Activated naive CD8-positive, alpha-beta T cell treated with anti-CD3 and anti-CD28 coated beads for 36 hours (primary cell): ENCODE results near the gene ZNF683. TPM values are rescaled to one million over a fixed set of nuclear protein-coding genes. Genes with fewer than 3 reads are reported as not detected.
"Not testable (repeated sequence)": the region's sequence is repeated elsewhere in the genome, so short reads cannot be mapped to it uniquely, and the experiment has no call there.

ENCODE experiments used
- DNase-seq: peaks from one replicate; pipeline ENCODE4 v3.0.0; 2021
- H3K27ac Mint-ChIP-seq: one replicate; pipeline ENCODE4 v1.8.0; 2022; ENCODE audit warnings: mild to moderate bottlenecking, moderate library complexity, mixed read lengths
- H3K27me3 Mint-ChIP-seq: one replicate; pipeline ENCODE4 v1.8.0; 2022; ENCODE audit warnings: mild to moderate bottlenecking, mixed read lengths
- H3K36me3 Mint-ChIP-seq: one replicate; pipeline ENCODE4 v1.8.0; 2021; ENCODE audit warnings: mild to moderate bottlenecking, mixed read lengths
- H3K4me1 Mint-ChIP-seq: one replicate; pipeline ENCODE4 v1.8.0; 2021; ENCODE audit warnings: mixed read lengths
- H3K4me3 Mint-ChIP-seq: one replicate; pipeline ENCODE4 v1.8.0; 2022; ENCODE audit warnings: mild to moderate bottlenecking, moderate library complexity, mixed read lengths
- H3K9me3 Mint-ChIP-seq: one replicate; pipeline ENCODE4 v1.8.0; 2022; ENCODE audit warnings: mixed read lengths
- total RNA-seq, 2 experiments: library from RNA; stranded (reverse); gene quantifications; one replicate each; pipeline ENCODE4 v1.2.3, GENCODE V29; 2021

Gene ZNF683
- total RNA-seq, 2 experiments from 2014 or later: 0.27 to 0.32 TPM

DNA sequence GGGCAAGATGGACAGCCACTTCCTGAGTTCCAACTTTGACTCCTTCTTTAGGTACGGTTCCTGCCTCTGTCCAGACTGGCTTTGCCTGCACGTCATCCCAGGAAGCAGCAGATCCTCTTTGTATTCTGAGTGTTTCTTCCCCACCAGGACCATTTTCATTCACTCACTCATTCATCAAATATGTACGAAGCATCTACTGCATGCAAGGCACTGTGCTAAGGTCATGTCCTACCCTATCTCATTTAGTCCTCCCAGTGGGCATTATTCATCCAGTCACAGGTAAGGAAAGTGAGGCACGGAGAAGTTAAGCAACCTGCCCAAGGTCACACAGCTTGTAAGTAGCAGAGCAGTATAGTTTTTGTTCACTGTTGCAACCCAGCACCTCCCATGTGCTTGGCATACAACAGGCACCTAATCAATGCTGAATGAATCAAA is 32.5 kb downstream of the ZNF683 start:
- Mint-ChIP-seq H3K4me1 (peaks cover 9% of the 10 kb centered on the region), H3K27me3 (peaks cover 4% of the 10 kb centered on the region), H3K4me3 (no peak overlapping the region), H3K27ac (no peak overlapping the region), H3K9me3 (no peaks in the 10 kb centered on the region), H3K36me3 (no peaks in the 10 kb centered on the region)
- DNase-seq: no peak

DNA sequence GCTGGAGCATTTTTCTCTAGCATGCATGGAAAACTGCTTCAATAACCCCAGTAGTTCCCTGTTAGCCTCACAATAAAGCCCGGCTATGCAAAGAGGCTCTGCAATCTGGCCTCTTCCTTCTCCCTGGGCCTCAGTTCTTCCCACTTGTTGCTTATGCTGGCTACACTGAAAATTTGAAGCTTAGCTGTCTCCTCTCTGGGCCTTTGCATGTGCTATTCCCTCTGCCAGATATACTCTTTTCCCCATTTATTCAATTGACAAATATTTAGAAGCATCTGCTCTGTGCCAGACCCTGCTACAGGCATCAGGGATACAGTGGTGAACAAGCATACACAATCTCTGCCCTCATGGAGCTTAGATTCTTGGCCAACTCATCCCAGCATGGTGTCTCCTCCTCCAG is 33.9 kb downstream of the ZNF683 start:
- Mint-ChIP-seq H3K4me3 (no peak overlapping the region), H3K9me3 (no peaks in the 10 kb centered on the region), H3K36me3 (no peaks in the 10 kb centered on the region), H3K4me1 (peaks cover 9% of the 10 kb centered on the region), H3K27me3 (peaks cover 8% of the 10 kb centered on the region), H3K27ac (no peak overlapping the region)
- DNase-seq: no peak

DNA sequence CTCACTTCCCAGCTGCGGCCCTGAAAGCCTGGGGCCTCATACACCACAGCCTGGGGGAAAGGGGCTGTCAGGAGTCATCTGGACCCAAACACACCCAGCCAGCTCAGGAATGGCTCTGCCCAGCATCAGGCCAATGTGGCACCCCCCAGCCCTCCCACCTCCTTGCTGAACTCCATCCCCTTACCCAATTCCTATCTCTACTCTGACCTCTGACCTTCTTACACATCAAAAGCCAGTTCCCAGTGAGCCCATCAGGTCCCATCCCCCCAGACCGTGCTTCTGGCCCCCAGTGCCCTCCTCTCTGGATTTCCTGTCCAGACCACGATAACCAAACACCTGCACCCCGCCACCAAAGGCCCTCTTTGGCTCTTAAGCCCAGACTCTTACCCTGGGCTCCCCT is 34.9 kb downstream of the ZNF683 start:
- peaks cover 9% of the 10 kb centered on the region for H3K4me1 Mint-ChIP-seq
- no peak overlapping the region for H3K4me3 Mint-ChIP-seq
- no peak for DNase-seq
- peaks cover 8% of the 10 kb centered on the region for H3K27me3 Mint-ChIP-seq
- H3K36me3 Mint-ChIP-seq: no peaks in the 10 kb centered on the region
- no peak overlapping the region for H3K27ac Mint-ChIP-seq
- no peaks in the 10 kb centered on the region for H3K9me3 Mint-ChIP-seq

DNA sequence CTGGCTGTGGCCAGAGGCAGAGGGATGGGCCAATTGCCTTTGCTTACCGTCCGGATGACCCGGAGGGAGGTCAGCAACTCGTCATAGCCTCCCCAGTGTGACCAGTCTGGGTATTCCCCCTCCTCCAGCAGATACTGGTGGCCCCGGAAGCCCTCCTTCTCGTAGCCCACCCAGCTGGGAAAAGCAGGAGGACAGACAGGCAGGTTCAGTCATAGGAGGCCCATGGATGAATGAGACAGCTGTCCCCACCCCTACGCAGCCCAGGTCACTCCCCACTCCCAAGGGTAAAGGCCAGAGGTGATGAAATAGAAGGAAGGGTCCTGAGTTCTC is 35.4 kb downstream of the ZNF683 start:
- H3K4me1 Mint-ChIP-seq: peaks cover 9% of the 10 kb centered on the region
- no peak for DNase-seq
- H3K27ac Mint-ChIP-seq: no peak overlapping the region
- no peak overlapping the region for H3K4me3 Mint-ChIP-seq
- H3K27me3 Mint-ChIP-seq: peaks cover 8% of the 10 kb centered on the region
- H3K36me3 Mint-ChIP-seq: no peaks in the 10 kb centered on the region
- no peaks in the 10 kb centered on the region for H3K9me3 Mint-ChIP-seq

DNA sequence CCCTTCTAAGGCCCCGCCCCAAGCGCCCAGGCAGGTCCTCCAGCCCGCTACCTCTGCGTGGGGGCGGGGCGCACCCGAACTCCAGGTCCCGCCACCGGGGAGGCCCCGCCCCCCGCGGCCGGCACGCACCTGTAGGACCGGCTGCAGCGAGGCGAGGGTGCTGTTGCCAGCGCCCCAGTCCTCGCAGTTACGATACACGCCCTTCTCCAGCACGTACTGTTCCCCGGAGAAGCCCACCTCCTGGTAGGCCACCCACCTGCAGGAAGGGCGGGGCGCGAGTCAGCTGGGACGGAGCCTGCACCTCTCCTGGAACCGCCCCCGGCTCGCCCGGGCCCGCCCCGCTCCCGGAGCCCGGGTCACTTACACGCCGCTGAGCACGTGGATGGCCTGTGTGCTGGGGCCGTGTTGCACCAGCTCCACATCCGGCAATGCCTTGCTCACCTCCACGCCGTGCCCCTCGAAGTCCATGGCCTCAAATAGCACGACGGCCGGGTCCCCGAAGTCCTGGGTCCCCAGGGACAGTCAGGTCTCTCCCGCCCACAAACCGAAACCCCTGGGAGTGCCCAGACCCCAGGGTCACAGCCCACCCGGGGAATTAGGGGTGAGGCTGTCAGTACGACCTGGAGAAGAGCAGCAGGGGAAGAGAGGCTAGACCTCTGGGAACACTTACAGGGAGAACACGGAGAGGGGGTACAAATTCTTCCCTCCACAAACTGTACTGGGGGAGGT is 35.9 kb downstream of the ZNF683 start:
- Mint-ChIP-seq H3K27ac (no peak overlapping the region), H3K9me3 (no peaks in the 10 kb centered on the region), H3K4me1 (peaks cover 9% of the 10 kb centered on the region), H3K27me3 (peaks cover 8% of the 10 kb centered on the region), H3K36me3 (no peaks in the 10 kb centered on the region), H3K4me3 (peak overlapping the region; percentile 86)
- DNase-seq: peak; percentile 83

DNA sequence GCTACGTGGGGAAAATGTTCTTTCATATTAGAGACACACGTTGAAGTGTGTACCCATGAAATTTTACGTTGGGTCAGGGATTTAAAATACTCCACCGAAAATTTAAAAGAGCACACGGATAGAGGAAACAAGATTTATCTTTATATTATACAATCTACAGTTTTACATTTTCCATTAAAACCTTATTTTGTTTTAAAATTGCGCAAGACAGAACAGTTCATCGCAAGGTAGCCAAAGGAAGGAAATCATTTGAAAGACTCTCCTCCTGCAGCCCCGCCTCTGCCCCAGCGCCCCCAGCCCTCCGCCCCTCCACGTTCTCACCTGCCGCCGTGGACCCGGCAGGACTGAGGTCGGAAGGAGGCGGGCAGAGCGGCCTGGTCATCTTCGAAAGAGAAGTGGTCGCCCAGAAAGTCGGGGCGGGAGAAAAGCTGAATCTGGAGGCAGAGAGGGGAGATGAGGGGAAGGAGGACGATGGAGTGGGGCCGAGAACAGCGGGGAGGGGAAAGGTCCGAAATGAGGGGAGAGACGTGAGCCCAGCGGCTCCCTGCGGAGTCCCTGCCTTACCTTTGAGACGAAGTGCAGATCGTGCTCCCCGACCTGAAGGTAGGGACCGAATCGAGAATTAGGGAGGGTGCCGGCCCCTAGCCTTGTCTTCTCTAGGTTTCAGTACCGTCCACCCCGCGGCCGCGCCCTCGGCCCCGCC is 36.6 kb downstream of the ZNF683 start:
- Mint-ChIP-seq H3K27me3 (peaks cover 8% of the 10 kb centered on the region), H3K4me1 (peaks cover 9% of the 10 kb centered on the region), H3K9me3 (no peaks in the 10 kb centered on the region), H3K36me3 (no peaks in the 10 kb centered on the region), H3K27ac (no peak overlapping the region), H3K4me3 (peak overlapping the region; percentile 86)
- DNase-seq: no peak

DNA sequence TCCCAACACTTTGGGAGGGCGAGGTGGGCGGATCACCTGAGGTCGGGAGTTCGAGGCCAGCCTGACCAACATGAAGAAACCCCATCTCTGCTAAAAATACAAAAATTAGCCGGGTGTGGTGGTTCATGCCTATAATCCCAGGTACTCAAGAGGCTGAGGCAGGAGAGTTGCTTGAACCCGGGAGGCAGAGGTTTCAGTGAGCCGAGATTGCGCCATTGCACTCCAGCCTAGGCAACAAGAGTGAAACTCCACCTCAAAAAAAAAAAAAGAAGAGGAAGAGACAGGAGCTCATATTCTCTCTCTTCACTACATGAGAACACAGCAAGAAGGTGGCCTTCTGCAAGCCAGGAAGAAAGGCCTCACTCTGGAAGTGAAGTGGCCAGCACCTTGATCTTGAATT is 39.2 kb downstream of the ZNF683 start:
- H3K4me3 Mint-ChIP-seq, H3K27me3 Mint-ChIP-seq, H3K27ac Mint-ChIP-seq, DNase-seq, H3K4me1 Mint-ChIP-seq, H3K36me3 Mint-ChIP-seq, H3K9me3 Mint-ChIP-seq: not testable (repeated sequence)

DNA sequence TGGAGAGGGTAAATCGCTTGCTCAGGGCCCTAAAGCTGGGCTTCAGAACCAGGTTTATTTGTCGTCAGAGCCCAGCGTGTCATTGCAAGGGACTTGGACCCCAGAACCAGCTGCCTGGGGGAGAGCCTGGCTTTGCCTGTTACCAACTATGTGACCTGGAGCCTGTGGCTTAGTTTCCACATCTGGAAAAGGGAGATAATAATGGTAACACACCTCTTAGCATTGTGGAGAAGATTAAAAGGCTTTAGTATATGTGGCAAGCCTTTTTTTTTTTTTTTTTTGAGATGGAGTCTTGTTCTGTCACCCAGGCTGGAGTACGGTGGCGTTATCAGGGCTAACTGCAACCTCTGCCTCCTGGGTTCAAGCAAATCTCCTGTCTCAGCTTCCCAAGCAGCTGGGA is 42.3 kb downstream of the ZNF683 start:
- DNase-seq: no peak
- Mint-ChIP-seq H3K27me3 (peaks cover 4% of the 10 kb centered on the region), H3K36me3 (no peaks in the 10 kb centered on the region), H3K4me1 (no peaks in the 10 kb centered on the region), H3K4me3 (no peak overlapping the region), H3K9me3 (no peaks in the 10 kb centered on the region), H3K27ac (no peak overlapping the region)

DNA sequence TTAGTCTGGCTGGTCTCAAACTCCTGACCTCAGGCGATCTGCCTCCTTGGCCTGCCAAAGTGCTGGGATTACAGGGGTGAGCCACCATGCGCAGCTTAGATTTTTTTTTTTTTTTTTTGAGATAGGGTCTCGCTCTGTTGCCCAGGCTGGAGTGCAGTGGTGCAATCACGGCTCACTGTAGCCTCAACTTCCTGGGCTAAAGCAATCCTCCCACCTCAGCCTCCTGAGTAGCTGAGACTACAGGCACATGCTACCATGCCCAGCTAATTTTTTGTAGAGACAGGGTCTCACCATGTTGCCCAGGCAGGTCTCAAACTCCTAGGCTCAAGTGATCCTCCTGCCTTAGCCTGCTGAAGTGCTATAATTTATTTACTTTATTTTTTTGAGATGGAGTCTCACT is 43.2 kb downstream of the ZNF683 start:
- not testable (repeated sequence) for H3K9me3 Mint-ChIP-seq, H3K27me3 Mint-ChIP-seq, H3K36me3 Mint-ChIP-seq, H3K4me3 Mint-ChIP-seq, DNase-seq, H3K27ac Mint-ChIP-seq, H3K4me1 Mint-ChIP-seq

DNA sequence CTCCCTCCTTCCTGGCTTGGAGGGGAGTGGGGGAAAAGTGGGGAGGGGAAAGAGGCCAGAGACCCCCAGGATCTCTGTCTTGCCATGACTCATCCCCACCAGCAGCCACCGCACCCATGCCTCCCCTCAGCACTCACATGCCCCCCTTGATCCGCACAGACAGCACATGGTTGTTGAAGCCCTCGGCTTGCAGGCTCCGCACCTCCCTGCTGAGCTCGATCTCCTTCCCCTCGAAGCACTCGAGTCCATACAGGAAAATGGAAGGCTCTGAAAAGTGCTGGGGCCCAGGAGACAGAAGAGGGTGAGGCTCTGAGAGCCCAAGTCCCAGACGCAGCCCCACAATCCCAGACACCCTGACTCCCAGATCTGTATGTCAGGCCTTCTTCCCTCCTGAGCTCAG is 44.0 kb downstream of the ZNF683 start:
- Mint-ChIP-seq H3K9me3 (no peaks in the 10 kb centered on the region), H3K27me3 (no peaks in the 10 kb centered on the region), H3K4me3 (no peak overlapping the region), H3K4me1 (no peaks in the 10 kb centered on the region), H3K27ac (no peak overlapping the region), H3K36me3 (peaks cover 3% of the 10 kb centered on the region)
- DNase-seq: no peak

DNA sequence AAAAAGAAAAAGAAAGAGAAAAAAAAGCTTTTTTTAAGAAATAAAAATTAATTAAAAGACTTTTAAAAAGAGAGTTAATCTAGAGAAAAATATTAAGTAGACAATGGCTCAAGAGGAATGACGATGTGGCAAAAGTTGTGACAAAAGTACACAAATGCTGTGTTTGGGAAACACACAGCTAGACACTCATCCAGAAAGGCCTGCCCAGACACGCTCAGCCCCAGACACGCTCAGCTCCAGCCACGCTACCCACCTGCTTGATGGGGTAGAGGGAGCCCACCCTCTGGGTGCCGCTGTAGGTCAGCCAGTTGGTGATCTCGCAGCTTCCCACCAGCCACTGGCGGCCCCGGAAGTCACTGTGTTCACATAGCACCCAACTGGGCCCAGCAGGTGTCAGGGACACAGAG is 44.6 kb downstream of the ZNF683 start:
- Mint-ChIP-seq H3K4me1 (peaks cover under 1% of the 10 kb centered on the region), H3K27ac (no peak overlapping the region), H3K9me3 (no peaks in the 10 kb centered on the region)

DNA sequence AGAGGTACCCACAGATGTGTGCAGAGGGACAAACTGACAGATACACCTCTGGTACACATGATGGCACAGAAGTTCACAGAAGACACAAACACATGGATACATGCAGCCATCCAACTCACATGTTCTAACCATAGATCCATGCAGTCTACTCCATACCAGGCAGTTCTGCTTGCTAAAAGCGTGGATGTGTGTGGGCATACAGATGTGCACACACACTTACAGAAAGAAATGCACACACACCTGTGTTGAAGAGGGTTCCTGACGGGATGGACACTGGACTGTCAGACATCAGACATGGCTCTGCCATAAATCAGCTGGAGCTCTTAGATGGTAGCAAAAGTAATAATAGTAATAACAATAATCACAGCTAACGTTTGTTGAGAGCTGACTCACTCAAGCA is 48.0 kb downstream of the ZNF683 start:
- no peak overlapping the region for H3K4me3 Mint-ChIP-seq
- no peak for DNase-seq
- H3K36me3 Mint-ChIP-seq: peaks cover 21% of the 10 kb centered on the region
- peaks cover 24% of the 10 kb centered on the region for H3K4me1 Mint-ChIP-seq
- no peaks in the 10 kb centered on the region for H3K9me3 Mint-ChIP-seq
- no peaks in the 10 kb centered on the region for H3K27me3 Mint-ChIP-seq
- H3K27ac Mint-ChIP-seq: peak overlapping the region; percentile 12

More for the DNA sequence above, 44.6 kb downstream of the ZNF683 start:
- DNase-seq: no peak
- no peak overlapping the region for H3K4me3 Mint-ChIP-seq
- peaks cover 6% of the 10 kb centered on the region for H3K36me3 Mint-ChIP-seq
- no peaks in the 10 kb centered on the region for H3K27me3 Mint-ChIP-seq

DNA sequence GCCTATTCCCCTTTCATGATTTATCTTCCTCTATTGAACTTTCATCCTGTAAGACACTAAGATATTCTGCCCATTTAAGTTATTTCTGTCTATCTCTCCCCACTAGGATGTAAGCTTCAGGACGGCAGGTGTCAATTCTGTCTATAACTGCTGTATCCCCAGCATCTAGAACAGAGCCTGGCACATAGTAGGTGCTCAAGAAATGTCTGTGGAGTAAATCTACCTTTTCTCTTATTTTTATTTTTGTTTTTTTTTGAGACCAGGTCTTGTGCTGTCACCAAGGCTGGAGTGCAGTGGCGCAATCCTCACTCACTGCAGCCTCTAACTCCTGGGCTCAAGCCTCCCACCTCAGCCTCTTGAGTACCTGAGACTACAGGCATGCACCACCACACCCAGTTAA is 49.2 kb downstream of the ZNF683 start:
- Mint-ChIP-seq H3K27me3 (no peaks in the 10 kb centered on the region), H3K27ac (peak overlapping the region; percentile 30)

DNA sequence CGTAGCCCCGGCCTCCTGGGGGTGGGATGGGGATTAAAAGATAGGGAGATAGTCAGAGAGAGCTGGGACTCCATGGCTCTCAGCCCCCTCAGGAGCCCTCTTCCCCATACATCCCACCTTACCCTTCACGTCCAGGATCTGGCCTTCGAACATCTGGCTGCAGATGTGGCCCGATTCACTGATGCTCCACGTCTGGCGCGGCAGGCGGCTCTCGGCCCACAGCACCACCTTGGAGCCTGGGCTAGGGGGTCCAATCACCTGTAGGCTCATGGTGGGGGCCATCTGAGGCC is 50.6 kb downstream of the ZNF683 start:
- peaks cover 35% of the 10 kb centered on the region for H3K4me1 Mint-ChIP-seq
- no peak overlapping the region for H3K4me3 Mint-ChIP-seq
- H3K36me3 Mint-ChIP-seq: peaks cover 35% of the 10 kb centered on the region
- no peaks in the 10 kb centered on the region for H3K27me3 Mint-ChIP-seq
- no peak for DNase-seq
- H3K9me3 Mint-ChIP-seq: no peaks in the 10 kb centered on the region
- no peak overlapping the region for H3K27ac Mint-ChIP-seq

More for the DNA sequence above, 49.2 kb downstream of the ZNF683 start:
- DNase-seq: no peak
- H3K36me3 Mint-ChIP-seq: peaks cover 33% of the 10 kb centered on the region
- H3K9me3 Mint-ChIP-seq: no peaks in the 10 kb centered on the region
- H3K4me1 Mint-ChIP-seq: peaks cover 26% of the 10 kb centered on the region
- H3K4me3 Mint-ChIP-seq: no peak overlapping the region

DNA sequence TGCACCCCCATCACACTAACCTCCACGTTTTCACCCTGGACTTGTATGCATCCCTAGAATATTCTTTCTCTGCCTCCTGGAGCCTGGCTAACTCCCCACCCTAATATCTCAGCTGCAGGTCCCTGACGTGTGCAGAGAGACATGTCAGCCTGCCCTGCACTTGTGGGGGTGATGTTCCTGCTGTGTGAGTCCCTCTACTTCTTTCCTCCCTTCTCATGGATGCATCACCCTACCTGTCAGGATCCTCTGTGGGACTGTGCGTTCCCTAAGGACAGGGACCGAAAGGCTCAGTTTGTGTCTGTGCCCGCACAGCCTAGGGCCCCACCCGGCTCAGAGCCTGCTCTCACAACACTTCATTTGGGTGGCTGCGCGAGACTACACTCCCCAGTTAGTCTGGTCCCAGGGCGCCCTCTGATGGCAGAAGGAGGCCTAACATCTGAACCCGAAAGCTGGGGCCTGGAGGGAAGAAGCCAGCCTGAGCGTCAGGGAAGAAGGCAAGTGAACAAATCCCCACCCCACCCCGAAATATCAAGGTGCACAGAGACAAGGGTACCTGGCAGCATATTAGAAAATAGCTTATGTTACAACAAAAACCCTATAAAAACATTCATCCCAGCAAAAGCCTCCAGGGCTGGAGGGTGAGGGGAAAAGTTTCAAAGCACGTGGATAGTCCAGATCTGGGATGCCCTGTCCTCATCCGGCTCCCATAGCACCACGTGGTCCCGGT is 51.1 kb downstream of the ZNF683 start:
- no peaks in the 10 kb centered on the region for H3K27me3 Mint-ChIP-seq
- peak; percentile 90 for DNase-seq
- H3K4me3 Mint-ChIP-seq: peak overlapping the region; percentile 79
- H3K4me1 Mint-ChIP-seq: peaks cover 39% of the 10 kb centered on the region
- H3K36me3 Mint-ChIP-seq: peaks cover 35% of the 10 kb centered on the region
- peak overlapping the region; percentile 94 for H3K27ac Mint-ChIP-seq
- no peaks in the 10 kb centered on the region for H3K9me3 Mint-ChIP-seq
